Measurements from ENCODE around the gene DPP6. TPM values are rescaled to one million over a fixed set of nuclear protein-coding genes. Genes with fewer than 3 reads are reported as not detected.

DPP6 gene
- total RNA-seq, 1 donor, result under 0.01 TPM

DNA sequence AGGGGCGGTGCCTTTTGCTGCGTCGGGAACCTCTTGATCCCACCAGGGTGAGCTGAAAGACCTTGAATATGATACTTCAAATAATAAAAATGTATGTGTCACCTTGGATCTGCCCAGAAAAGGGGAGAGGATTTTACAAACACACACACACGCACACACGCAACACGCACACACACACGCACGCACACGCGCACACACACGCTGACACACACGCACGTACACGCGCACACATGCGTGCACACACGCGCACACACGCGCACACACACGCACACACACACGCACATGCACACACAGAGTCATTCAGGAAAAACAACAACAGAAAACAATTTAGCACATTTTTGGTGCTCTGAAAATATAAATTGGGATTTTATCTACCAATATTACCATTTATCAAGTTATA lies 571.2 kb downstream of the DPP6 start:
- no peak for DNase-seq (ENCODE audit: low read depth)
- TF ChIP-seq, protein P1, sequence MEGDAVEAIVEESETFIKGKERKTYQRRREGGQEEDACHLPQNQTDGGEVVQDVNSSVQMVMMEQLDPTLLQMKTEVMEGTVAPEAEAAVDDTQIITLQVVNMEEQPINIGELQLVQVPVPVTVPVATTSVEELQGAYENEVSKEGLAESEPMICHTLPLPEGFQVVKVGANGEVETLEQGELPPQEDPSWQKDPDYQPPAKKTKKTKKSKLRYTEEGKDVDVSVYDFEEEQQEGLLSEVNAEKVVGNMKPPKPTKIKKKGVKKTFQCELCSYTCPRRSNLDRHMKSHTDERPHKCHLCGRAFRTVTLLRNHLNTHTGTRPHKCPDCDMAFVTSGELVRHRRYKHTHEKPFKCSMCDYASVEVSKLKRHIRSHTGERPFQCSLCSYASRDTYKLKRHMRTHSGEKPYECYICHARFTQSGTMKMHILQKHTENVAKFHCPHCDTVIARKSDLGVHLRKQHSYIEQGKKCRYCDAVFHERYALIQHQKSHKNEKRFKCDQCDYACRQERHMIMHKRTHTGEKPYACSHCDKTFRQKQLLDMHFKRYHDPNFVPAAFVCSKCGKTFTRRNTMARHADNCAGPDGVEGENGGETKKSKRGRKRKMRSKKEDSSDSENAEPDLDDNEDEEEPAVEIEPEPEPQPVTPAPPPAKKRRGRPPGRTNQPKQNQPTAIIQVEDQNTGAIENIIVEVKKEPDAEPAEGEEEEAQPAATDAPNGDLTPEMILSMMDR (IDR thresholded peaks at IDR 0.05; ENCODE audit: insufficient read depth, low read depth, low read length), result no peak
- H3K4me3 ChIP-seq (ENCODE audit: low read depth, low read length), result no peak overlapping the region

DNA sequence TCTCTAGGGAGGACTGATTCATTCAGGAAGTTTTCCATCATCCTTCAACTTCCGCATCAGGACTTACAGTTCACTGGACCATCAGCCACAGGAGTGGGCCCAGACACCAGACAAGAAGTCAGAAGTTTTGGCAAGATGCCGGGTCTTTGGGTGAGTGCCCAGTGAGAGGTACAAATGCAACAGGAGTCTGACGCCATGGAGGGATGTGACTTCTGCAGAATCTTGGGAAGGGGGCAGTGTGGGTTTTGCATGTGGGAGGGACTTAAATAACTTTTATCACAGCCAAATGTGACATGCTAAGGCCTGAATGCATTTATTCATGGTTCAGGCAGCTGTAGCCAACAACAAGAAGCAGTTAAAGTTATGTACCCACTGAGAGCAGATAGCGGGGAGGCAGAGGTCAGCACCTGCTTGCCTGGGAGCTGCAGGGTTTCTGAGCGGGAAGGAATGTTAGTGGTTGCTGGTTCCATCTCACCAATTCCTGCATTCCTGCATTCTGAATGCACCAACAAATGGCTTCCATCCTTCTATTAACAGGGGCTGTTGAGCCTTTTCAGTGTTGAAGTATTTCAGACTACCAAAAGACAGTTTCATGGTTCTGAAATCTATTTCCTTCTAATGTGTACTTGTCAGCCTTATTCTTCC lies 575.6 kb downstream of the DPP6 start:
- DNase-seq (ENCODE audit: low read depth), result no peak
- no peak overlapping the region for H3K4me3 ChIP-seq (ENCODE audit: low read depth, low read length)
- TF ChIP-seq, protein P1 (IDR thresholded peaks at IDR 0.05; ENCODE audit: insufficient read depth, low read depth, low read length), result no peak

DNA sequence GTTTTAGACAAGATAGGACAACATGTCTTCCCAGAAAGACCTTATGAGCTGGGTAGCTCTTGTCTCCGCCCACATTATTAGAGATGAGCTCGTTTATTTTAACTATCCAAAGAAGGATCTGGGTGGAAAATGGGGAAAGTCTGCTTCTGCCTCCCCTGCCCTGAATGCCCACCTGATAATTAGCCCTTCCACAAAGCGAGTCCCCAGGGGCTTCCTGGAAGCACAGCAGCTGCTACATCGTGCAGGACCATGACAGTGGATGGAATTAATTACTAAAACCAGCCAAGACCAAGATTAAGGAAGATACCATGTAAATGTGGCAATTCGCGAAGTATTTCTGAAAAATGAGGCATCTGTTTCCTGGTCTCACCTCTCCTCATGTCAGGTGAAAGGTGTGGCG lies 576.4 kb downstream of the DPP6 start:
- no peak overlapping the region for H3K4me3 ChIP-seq (ENCODE audit: low read depth, low read length)
- TF ChIP-seq, protein P1 (IDR thresholded peaks at IDR 0.05; ENCODE audit: insufficient read depth, low read depth, low read length), result no peak
- DNase-seq (ENCODE audit: low read depth), result no peak

DNA sequence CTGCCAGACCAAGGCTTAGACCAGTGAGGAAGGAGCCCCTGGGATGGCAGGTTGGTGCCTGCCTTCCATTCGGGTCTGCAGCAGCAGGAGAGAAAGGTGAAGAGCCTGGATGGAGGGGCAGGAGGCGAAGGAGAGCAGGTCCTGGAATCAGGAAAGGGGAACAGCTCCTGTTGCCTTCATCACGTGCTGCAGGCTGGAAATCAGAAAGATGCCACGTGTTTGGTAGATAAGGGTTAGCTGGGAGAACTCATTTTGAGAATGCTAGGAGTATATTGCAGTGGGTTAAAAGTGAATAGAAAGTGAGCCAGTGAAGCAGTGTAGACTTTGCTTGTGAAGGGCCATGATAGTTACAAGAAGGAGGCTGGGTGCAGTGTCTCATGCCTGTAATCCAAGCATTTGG lies 579.0 kb downstream of the DPP6 start:
- no peak for DNase-seq (ENCODE audit: low read depth)
- no peak overlapping the region for H3K4me3 ChIP-seq (ENCODE audit: low read depth, low read length)
- TF ChIP-seq, protein P1 (IDR thresholded peaks at IDR 0.05; ENCODE audit: insufficient read depth, low read depth, low read length), result no peak

DNA sequence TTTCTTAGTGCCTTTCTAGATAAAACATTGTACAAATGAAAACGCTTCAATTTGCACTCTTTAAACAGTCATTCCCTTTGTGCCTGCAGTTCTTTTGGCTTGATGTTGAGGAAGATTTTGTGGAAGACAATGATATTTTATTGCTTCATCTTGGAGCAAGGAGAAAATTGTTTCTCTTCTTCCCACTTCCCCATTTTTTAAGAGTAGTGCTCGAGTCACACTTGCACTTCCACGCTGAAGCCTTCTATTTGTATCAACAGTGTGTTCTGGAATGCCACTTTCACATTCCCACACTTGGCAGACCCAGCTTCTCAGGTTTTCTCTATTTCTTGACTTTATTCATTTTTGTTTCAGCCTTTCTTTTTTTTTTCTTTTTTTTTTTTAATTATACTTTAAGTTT lies 581.4 kb downstream of the DPP6 start:
- TF ChIP-seq, protein P1 (IDR thresholded peaks at IDR 0.05; ENCODE audit: insufficient read depth, low read depth, low read length), result no peak
- DNase-seq (ENCODE audit: low read depth), result no peak

DNA sequence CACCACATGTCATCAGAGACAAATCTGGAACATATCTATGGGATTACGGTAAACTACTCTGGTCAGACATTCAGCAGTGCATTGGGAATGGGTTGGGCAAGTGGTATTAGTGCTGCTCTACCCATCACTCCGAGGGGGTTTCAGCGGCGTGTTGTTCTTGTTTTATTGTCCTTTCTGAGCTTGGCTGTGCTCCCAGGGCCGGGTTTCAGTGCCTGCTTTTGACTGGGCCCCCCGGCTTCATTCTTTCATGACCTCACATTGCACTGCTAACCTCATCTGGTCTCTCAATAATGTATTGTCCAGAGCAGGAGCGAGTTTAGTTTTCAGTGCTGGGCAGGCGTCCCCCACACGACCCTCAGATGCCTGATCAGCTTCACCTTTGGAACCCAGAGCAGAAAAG lies 586.1 kb downstream of the DPP6 start:
- no peak for DNase-seq (ENCODE audit: low read depth)

More for the DNA sequence above, 581.4 kb downstream of the DPP6 start:
- H3K4me3 ChIP-seq (ENCODE audit: low read depth, low read length), result no peak overlapping the region

More for the DNA sequence above, 586.1 kb downstream of the DPP6 start:
- no peak overlapping the region for H3K4me3 ChIP-seq (ENCODE audit: low read depth, low read length)
- TF ChIP-seq, protein P1 (IDR thresholded peaks at IDR 0.05; ENCODE audit: insufficient read depth, low read depth, low read length), result no peak
